ENCODE results near the gene CENPS. TPM values are rescaled to one million over a fixed set of nuclear protein-coding genes. Genes with fewer than 3 reads are reported as not detected.
"Not testable (repeated sequence)": the region's sequence is repeated elsewhere in the genome, so short reads cannot be mapped to it uniquely, and the experiment has no call there.

The CENPS gene
- total and polyA plus RNA-seq, 2 experiments from 2014 or later: 12.6 to 34.3 TPM

DNA sequence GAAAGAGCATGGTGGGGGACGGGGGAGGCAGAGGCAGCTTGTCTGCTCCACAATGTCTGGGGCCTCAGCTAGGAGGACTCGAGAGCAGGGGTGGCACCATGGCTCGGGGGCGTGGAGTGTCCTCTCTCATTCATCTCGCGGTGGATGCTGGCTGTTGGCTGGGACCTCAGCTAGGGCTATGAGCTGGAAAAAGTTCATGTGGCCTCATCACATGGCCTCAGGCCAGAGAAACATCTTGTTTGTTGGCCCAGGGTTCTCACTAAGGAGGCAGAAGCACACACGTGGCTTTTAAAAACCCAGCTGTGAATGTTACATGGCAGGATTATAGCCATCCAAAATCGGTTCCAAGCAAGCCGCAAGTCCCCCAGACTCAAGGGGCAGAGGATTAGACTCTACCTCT lies 6.2 kb upstream of the CENPS start:
- Histone ChIP-seq H3K9ac (peak overlapping the region; percentile 44), H3K27me3 (replicated peaks; ENCODE audit: insufficient read depth) (no peaks in the 10 kb centered on the region), H3K4me2 (ENCODE audit: unreplicated experiment) (no peak overlapping the region), H3K4me1 (ENCODE audit: insufficient read depth) (no peaks in the 10 kb centered on the region), H3K27ac (no peak overlapping the region), H3K4me3 (no peak overlapping the region), H3K36me3 (ENCODE audit: low read depth) (no peaks in the 10 kb centered on the region), H2AFZ (peak overlapping the region; percentile 58), H4K20me1 (ENCODE audit: insufficient read depth) (no peaks in the 10 kb centered on the region), H3F3A (ENCODE audit: insufficient read depth) (no peaks in the 10 kb centered on the region), H3K79me2 (ENCODE audit: insufficient read depth) (no peaks in the 10 kb centered on the region), H3K9me3 (ENCODE audit: low read depth) (no peaks in the 10 kb centered on the region), H3K9me2 (ENCODE audit: insufficient read depth) (no peaks in the 10 kb centered on the region)
- TF ChIP-seq EZH2 (IDR thresholded peaks at IDR 0.05; ENCODE audit: insufficient read depth, poor library complexity, severe bottlenecking): no peak
- TF ChIP-seq EZH2phosphoT487 (IDR thresholded peaks at IDR 0.05; ENCODE audit: insufficient read depth, low read depth): no peak
- 30 to 40% methylated on average over 9 of the region's 9 CpGs for WGBS, 2 experiments (ENCODE audit: low coverage in 1 of 2, low lambda C conversion rate in 2 of 2, missing lambda C conversion rate in 2 of 2)
- peak; percentile 84 for DNase-seq
- in situ Hi-C loops (cut with MboI): no loop called here

DNA sequence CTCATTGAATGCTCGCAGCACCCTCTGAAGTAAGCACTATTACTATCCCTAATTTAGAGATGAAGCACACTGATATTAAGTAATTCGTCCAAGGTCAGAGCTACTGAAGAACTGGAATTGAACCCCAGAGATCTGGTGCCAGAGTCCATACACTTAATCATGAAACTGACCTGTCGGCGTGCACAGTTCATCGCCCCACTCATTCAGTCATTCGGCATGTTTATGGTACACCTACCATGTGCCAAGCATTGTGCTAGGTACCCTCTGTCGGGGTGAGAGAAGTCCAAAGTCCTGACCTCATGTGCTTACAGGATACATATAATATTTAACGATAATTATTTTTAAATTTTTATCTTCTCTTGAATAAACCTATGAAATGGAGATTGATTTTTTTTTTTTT lies 5.6 kb upstream of the CENPS start:
- Histone ChIP-seq H3K36me3 (ENCODE audit: low read depth) (no peaks in the 10 kb centered on the region), H4K20me1 (ENCODE audit: insufficient read depth) (no peaks in the 10 kb centered on the region), H3K4me1 (ENCODE audit: insufficient read depth) (no peaks in the 10 kb centered on the region), H3K27ac (no peak overlapping the region), H2AFZ (peak overlapping the region; percentile 58; the same call in 1 of the 2 replicates), H3K9me2 (ENCODE audit: insufficient read depth) (no peaks in the 10 kb centered on the region), H3K27me3 (replicated peaks; ENCODE audit: insufficient read depth) (no peaks in the 10 kb centered on the region), H3F3A (ENCODE audit: insufficient read depth) (no peaks in the 10 kb centered on the region), H3K79me2 (ENCODE audit: insufficient read depth) (no peaks in the 10 kb centered on the region), H3K4me3 (no peak overlapping the region), H3K9ac (no peak overlapping the region), H3K4me2 (ENCODE audit: unreplicated experiment) (no peak overlapping the region), H3K9me3 (ENCODE audit: low read depth) (no peaks in the 10 kb centered on the region)
- in situ Hi-C loops (cut with MboI): no loop called here
- 84% methylated on average over 8 of the region's 8 CpGs for WGBS, 2 experiments (ENCODE audit: low coverage in 1 of 2, low lambda C conversion rate in 2 of 2, missing lambda C conversion rate in 2 of 2)
- no peak for DNase-seq
- TF ChIP-seq EZH2 (IDR thresholded peaks at IDR 0.05; ENCODE audit: insufficient read depth, poor library complexity, severe bottlenecking): no peak
- TF ChIP-seq EZH2phosphoT487 (IDR thresholded peaks at IDR 0.05; ENCODE audit: insufficient read depth, low read depth): no peak

DNA sequence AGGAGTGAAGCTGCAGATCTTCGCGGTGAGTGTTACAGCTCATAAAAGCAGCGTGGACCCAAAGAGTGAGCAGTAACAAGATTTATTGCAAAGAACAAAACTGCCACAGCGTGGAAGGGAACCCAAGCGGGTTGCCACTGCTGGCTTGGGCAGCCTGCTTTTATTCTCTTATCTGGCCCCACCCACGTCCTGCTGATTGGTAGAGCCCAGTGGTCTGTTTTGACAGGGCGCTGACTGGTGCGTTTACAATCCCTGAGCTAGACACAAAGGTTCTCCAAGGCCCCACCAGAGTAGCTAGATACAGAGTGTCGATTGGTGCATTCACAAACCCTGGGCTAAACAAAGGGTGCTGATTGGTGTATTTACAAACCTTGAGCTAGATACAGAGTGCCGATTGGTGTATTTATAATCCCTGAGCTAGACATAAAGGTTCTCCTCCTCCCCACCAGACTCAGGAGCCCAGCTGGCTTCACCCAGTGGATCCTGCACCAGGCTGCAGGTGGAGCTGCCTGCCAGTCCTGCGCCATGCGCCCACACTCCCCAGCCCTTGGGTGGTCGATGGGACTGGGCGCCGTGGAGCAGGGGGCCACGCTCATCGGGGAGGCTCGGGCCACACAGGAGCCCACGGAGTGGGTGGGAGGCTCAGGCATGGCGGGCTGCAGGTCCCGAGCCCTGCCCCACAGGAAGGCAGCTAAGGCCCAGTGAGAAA lies 4.3 kb upstream of the CENPS start:
- H4K20me1 ChIP-seq (ENCODE audit: insufficient read depth); H3K9me3 ChIP-seq (ENCODE audit: low read depth); H3K27me3 ChIP-seq (replicated peaks; ENCODE audit: insufficient read depth); H3K27ac ChIP-seq; H3F3A ChIP-seq (ENCODE audit: insufficient read depth); in situ Hi-C loops (cut with MboI); DNase-seq; H3K79me2 ChIP-seq (ENCODE audit: insufficient read depth); H3K36me3 ChIP-seq (ENCODE audit: low read depth); H3K9me2 ChIP-seq (ENCODE audit: insufficient read depth); H3K4me1 ChIP-seq (ENCODE audit: insufficient read depth): not testable (repeated sequence)
- Histone ChIP-seq H3K4me3 (peak overlapping the region; percentile 60), H2AFZ (peak overlapping the region; percentile 86), H3K9ac (peak overlapping the region; percentile 60), H3K4me2 (ENCODE audit: unreplicated experiment) (peak overlapping the region; percentile 75)
- 66 to 74% methylated on average over 21 of the region's 21 CpGs for WGBS, 2 experiments (ENCODE audit: low coverage in 1 of 2, low lambda C conversion rate in 2 of 2, missing lambda C conversion rate in 2 of 2)

DNA sequence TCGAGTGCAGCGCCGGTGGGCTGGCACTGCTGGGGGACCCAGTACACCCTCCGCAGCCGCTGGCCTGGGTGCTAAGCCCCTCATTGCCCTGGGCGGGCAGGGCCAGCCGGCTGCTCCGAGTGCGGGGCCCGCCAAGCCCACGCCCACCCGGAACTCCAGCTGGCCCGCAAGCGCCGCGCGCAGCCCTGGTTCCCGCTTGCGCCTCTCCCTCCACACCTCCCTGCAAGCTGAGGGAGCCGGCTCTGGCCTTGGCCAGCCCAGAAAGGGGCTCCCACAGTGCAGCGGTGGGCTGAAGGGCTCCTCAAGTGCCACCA lies 3.7 kb upstream of the CENPS start:
- H3K79me2 ChIP-seq (ENCODE audit: insufficient read depth); in situ Hi-C loops (cut with MboI); H3K27ac ChIP-seq; H3K27me3 ChIP-seq (replicated peaks; ENCODE audit: insufficient read depth); H3K9me3 ChIP-seq (ENCODE audit: low read depth); H3F3A ChIP-seq (ENCODE audit: insufficient read depth); H3K4me2 ChIP-seq (ENCODE audit: unreplicated experiment); H2AFZ ChIP-seq; H4K20me1 ChIP-seq (ENCODE audit: insufficient read depth); DNase-seq; H3K9me2 ChIP-seq (ENCODE audit: insufficient read depth); H3K36me3 ChIP-seq (ENCODE audit: low read depth); H3K4me1 ChIP-seq (ENCODE audit: insufficient read depth); H3K9ac ChIP-seq; H3K4me3 ChIP-seq: not testable (repeated sequence)
- 98% methylated on average over 9 to 14 of the region's 21 CpGs for WGBS, 2 experiments (ENCODE audit: low coverage in 1 of 2, low lambda C conversion rate in 2 of 2, missing lambda C conversion rate in 2 of 2)

DNA sequence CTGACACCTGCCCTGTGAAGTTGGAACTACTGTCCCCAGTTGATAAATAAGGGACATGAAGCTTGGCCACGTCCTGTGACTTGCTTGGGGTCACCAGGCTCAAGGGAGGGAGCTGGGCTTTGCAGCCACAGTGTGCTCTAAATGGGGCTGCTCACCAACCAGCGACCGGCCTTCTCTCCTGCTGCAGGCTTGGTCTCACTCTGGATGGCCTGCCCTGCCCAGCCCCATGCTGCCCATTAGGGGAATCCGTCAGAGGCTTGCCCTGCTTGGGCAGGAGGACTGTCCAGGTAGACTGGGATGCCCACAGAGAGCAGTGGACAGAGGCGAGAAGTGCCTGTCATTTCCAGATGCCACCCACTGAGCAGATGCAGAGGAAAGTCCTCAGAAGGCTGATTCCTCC lies 1.2 kb upstream of the CENPS start:
- Histone ChIP-seq H3K4me2 (ENCODE audit: unreplicated experiment) (no peak overlapping the region), H3K9ac (no peak overlapping the region), H3K9me3 (ENCODE audit: low read depth) (no peaks in the 10 kb centered on the region), H3K27me3 (replicated peaks; ENCODE audit: insufficient read depth) (no peaks in the 10 kb centered on the region), H3K27ac (no peak overlapping the region), H2AFZ (no peak overlapping the region), H4K20me1 (ENCODE audit: insufficient read depth) (no peaks in the 10 kb centered on the region), H3K4me1 (ENCODE audit: insufficient read depth) (peaks cover 10% of the 10 kb centered on the region), H3F3A (ENCODE audit: insufficient read depth) (no peaks in the 10 kb centered on the region), H3K36me3 (ENCODE audit: low read depth) (no peaks in the 10 kb centered on the region), H3K9me2 (ENCODE audit: insufficient read depth) (no peaks in the 10 kb centered on the region), H3K79me2 (ENCODE audit: insufficient read depth) (peaks cover 18% of the 10 kb centered on the region), H3K4me3 (no peak overlapping the region)
- WGBS, 2 experiments (ENCODE audit: low coverage in 1 of 2, low lambda C conversion rate in 2 of 2, missing lambda C conversion rate in 2 of 2): 73 to 76% methylated on average over 5 of the region's 5 CpGs
- in situ Hi-C loops (cut with MboI): no loop called here
- DNase-seq: no peak
- TF ChIP-seq EZH2phosphoT487 (IDR thresholded peaks at IDR 0.05; ENCODE audit: insufficient read depth, low read depth) (no peak), EZH2 (IDR thresholded peaks at IDR 0.05; ENCODE audit: insufficient read depth, poor library complexity, severe bottlenecking) (no peak)
